ENCODE measurements around the gene PMCH. TPM values are rescaled to one million over a fixed set of nuclear protein-coding genes. Genes with fewer than 3 reads are reported as not detected.

The PMCH gene
- total RNA-seq, 1 experiment from 2014 or later = not detected

- DNase-seq (ENCODE audit: low spot score) (no peak), ATAC-seq (no peak)
- H3K27ac Mint-ChIP-seq = no peak overlapping the region
- no peak overlapping the region for H3K4me3 Mint-ChIP-seq
- H3K4me1 Mint-ChIP-seq = no peaks in the 10 kb centered on the region
- no peaks in the 10 kb centered on the region for H3K36me3 Mint-ChIP-seq
- no peak for TF ChIP-seq FOXP4 (CRISPR knock-in tag; IDR thresholded peaks at IDR 0.05)
- H3K9me3 Mint-ChIP-seq = no peaks in the 10 kb centered on the region
- no peaks in the 10 kb centered on the region for H3K27me3 Mint-ChIP-seq (ENCODE audit: low read depth)
- CTCF ChIA-PET = no interaction called here
- POLR2A ChIA-PET = no interaction called here
These were observed 15.0 kb downstream of the PMCH start for GRCh38 chr12:102182635-102183034.

GRCh38 chr12:102174761-102175160 lies 22.9 kb downstream of the PMCH start:
- Mint-ChIP-seq H3K4me3 (no peak overlapping the region), H3K4me1 (no peaks in the 10 kb centered on the region), H3K27me3 (ENCODE audit: low read depth) (no peaks in the 10 kb centered on the region), H3K9me3 (no peaks in the 10 kb centered on the region), H3K36me3 (peaks cover 3% of the 10 kb centered on the region; the same call in 1 of the 2 replicates), H3K27ac (no peak overlapping the region)
- no peak for ATAC-seq
- no peak for TF ChIP-seq ATF2 (CRISPR knock-in tag; IDR thresholded peaks at IDR 0.05; ENCODE audit: borderline replicate concordance, low read depth)
- ChIA-PET CTCF (no interaction called here), POLR2A (no interaction called here)
- DNase-seq (ENCODE audit: low spot score) = no peak

GRCh38 chr12:102174117-102174516 lies 23.5 kb downstream of the PMCH start:
- Mint-ChIP-seq H3K4me1 (no peaks in the 10 kb centered on the region), H3K27me3 (ENCODE audit: low read depth) (no peaks in the 10 kb centered on the region), H3K27ac (no peak overlapping the region; the same call in 1 of the 2 replicates), H3K9me3 (no peaks in the 10 kb centered on the region), H3K4me3 (no peak overlapping the region), H3K36me3 (peaks cover 3% of the 10 kb centered on the region; the same call in 1 of the 2 replicates)
- ATAC-seq = no peak
- ChIA-PET POLR2A (no interaction called here), CTCF (no interaction called here)
- TF ChIP-seq RELA (CRISPR knock-in tag; IDR thresholded peaks at IDR 0.05; ENCODE audit: borderline replicate concordance) (no peak), NR2C2 (CRISPR knock-in tag; IDR thresholded peaks at IDR 0.05) (no peak), NFATC4 (CRISPR knock-in tag; IDR thresholded peaks at IDR 0.05) (no peak), NFYB (CRISPR knock-in tag; conservative IDR thresholded peaks at IDR 0.05; ENCODE audit: low read depth) (no peak), FOXJ3 (CRISPR knock-in tag; IDR thresholded peaks at IDR 0.05; ENCODE audit: borderline replicate concordance) (no peak), FOXP1 (CRISPR knock-in tag; IDR thresholded peaks at IDR 0.05; ENCODE audit: borderline replicate concordance) (no peak), CDX4 (CRISPR knock-in tag; IDR thresholded peaks at IDR 0.05; ENCODE audit: borderline replicate concordance) (no peak), ZNF263 (CRISPR knock-in tag; IDR thresholded peaks at IDR 0.05; ENCODE audit: low read depth) (no peak), ZNF416 (CRISPR knock-in tag; IDR thresholded peaks at IDR 0.05) (no peak), ZNF232 (CRISPR knock-in tag; IDR thresholded peaks at IDR 0.05) (no peak)
- DNase-seq (ENCODE audit: low spot score) = no peak

- H3K36me3 Mint-ChIP-seq = peaks cover 3% of the 10 kb centered on the region; the same call in 1 of the 2 replicates
- CTCF ChIA-PET = no interaction called here
- ATAC-seq = no peak
- no peaks in the 10 kb centered on the region for H3K27me3 Mint-ChIP-seq (ENCODE audit: low read depth)
- POLR2A ChIA-PET = no interaction called here
- H3K4me3 Mint-ChIP-seq = no peak overlapping the region
- H3K4me1 Mint-ChIP-seq = no peaks in the 10 kb centered on the region
- no peak for TF ChIP-seq USF2 (CRISPR knock-in tag; IDR thresholded peaks at IDR 0.05)
- TF ChIP-seq TCF7 (CRISPR knock-in tag; IDR thresholded peaks at IDR 0.05; ENCODE audit: low read depth) = no peak
- TF ChIP-seq SMAD4 (CRISPR knock-in tag; IDR thresholded peaks at IDR 0.05) = no peak
- no peaks in the 10 kb centered on the region for H3K9me3 Mint-ChIP-seq
- no peak overlapping the region; the same call in 1 of the 2 replicates for H3K27ac Mint-ChIP-seq
- DNase-seq (ENCODE audit: low spot score) = no peak
These were observed 25.2 kb downstream of the PMCH start for GRCh38 chr12:102172436-102172835.
